Prostate gland (tissue), 2 donors: ENCODE results near the gene ABHD16A. TPM values are rescaled to one million over a fixed set of nuclear protein-coding genes. Genes with fewer than 3 reads are reported as not detected.

Source experiments
- DNase-seq: peaks from one replicate; pipeline ENCODE4 v3.0.0-alpha.2; 2019; ENCODE audit warnings: low spot score
- H3K27ac ChIP-seq, 2 donors: fragments of 200-600 bp; sonication (generic); 2 replicates each; pipeline ENCODE4 v1.5.1; 2017 to 2019
- H3K27me3 ChIP-seq: fragments of 200-600 bp; sonication (generic); replicated peaks from 2 replicates; pipeline ENCODE4 v1.5.1; 2019; ENCODE audit not compliant: insufficient read depth
- H3K36me3 ChIP-seq, 2 donors: fragments of 200-600 bp; sonication (generic); 1 replicate in 1 of 2; 2 replicates in 1 of 2; pipeline versions ENCODE4 v1.5.1 to v1.8.1; 2017 to 2019
- H3K4me1 ChIP-seq: fragments of 200-600 bp; sonication (generic); replicated peaks from 2 replicates; pipeline ENCODE4 v1.5.1; 2019
- H3K4me3 ChIP-seq, 2 donors: fragments of 200-600 bp; sonication (generic); 2 replicates each; pipeline ENCODE4 v1.5.1; 2017 to 2019
- H3K9me3 ChIP-seq: fragments of 200-600 bp; sonication (generic); 2 replicates; pipeline ENCODE4 v1.5.1; 2017
- CTCF ChIP-seq, 4 experiments: fragments of 200-600 bp in 2 of 4; fragments of 450-650 bp in 2 of 4; sonication (generic) in 2 of 4; IDR thresholded peaks; 1 replicate in 3 of 4; 2 replicates in 1 of 4; pipeline ENCODE4 v1.5.1; 2016 to 2019; ENCODE audit warnings: antibody characterized with exemption in 4 of 4, mild to moderate bottlenecking in 2 of 4, moderate library complexity in 2 of 4
- POLR2A ChIP-seq: fragments of 450-650 bp; IDR thresholded peaks from one replicate; pipeline ENCODE4 v1.6.1; 2016; ENCODE audit warnings: antibody characterized with exemption, mild to moderate bottlenecking
- POLR2AphosphoS5 ChIP-seq: sonication (generic); formaldehyde crosslinking; IDR thresholded peaks from one replicate; pipeline ENCODE4 v1.6.1; 2017; ENCODE audit warnings: antibody characterized with exemption
- WGBS: methylation state at CpG from one replicate; pipeline ENCODE4 v1.1.5; 2018; 5-methylcytosine and 5-hydroxymethylcytosine counted together
- intact Hi-C: fragments of 100-400 bp; cut with DNase I; formaldehyde crosslinking; loops from one replicate; pipeline ENCODE4 v1.14.2; 2022
- total RNA-seq, 2 donors: library from RNA; depleted of rRNA; stranded (reverse); fragments of >200 nt; gene quantifications; one replicate each; pipeline ENCODE4 v1.1.0, GENCODE V29; 2016

The ABHD16A gene
- total RNA-seq, 2 donors from 2014 or later = 78.1 to 83.6 TPM

- H3K27ac ChIP-seq = peak overlapping the region; percentile 98 to 99
- peaks cover 10% of the 10 kb centered on the region for H3K4me1 ChIP-seq
- H3K4me3 ChIP-seq = no peak overlapping the region
- H3K36me3 ChIP-seq = peaks cover 4 to 14% of the 10 kb centered on the region in 2 donors
- DNase-seq = no peak
- intact Hi-C loops = no loop called here
- H3K27me3 ChIP-seq = no peaks in the 10 kb centered on the region
- no peak for TF ChIP-seq POLR2AphosphoS5
- no peak for TF ChIP-seq POLR2A
- no peak for TF ChIP-seq CTCF (IDR thresholded peaks at IDR 0.05)
- no peaks in the 10 kb centered on the region for H3K9me3 ChIP-seq
- 88% methylated on average over 11 of the region's 11 CpGs for WGBS
Measured at GRCh38 chr6:31730631-31731086, 27.5 kb upstream of the ABHD16A start.

GRCh38 chr6:31729979-31730630 lies 27.0 kb upstream of the ABHD16A start:
- peak; percentile 68 for TF ChIP-seq POLR2AphosphoS5
- peak in 1 of 4 experiments; percentile 18 for TF ChIP-seq CTCF (IDR thresholded peaks at IDR 0.05)
- peak; percentile 69 for TF ChIP-seq POLR2A
- Histone ChIP-seq H3K27ac (peak overlapping the region; percentile 98 to 99), H3K36me3 (peaks cover 4 to 14% of the 10 kb centered on the region in 2 donors), H3K4me1 (peaks cover 10% of the 10 kb centered on the region), H3K27me3 (no peaks in the 10 kb centered on the region), H3K9me3 (no peaks in the 10 kb centered on the region), H3K4me3 (peak overlapping the region; percentile 83 to 88)
- intact Hi-C loops = loop anchor here (2.0 to 5.0 kb wide), 3 partner anchors 27 to 167 kb away; partner anchors contain the start of genes ABHD16A, EHMT2 and LY6G5C
- WGBS = 1% methylated on average over 46 of the region's 46 CpGs
- peak; percentile 82 for DNase-seq

GRCh38 chr6:31729515-31729978 lies 26.4 kb upstream of the ABHD16A start:
- Histone ChIP-seq H3K27ac (peak overlapping the region; percentile 98 to 99), H3K4me1 (peaks cover 10% of the 10 kb centered on the region), H3K4me3 (peak overlapping the region; percentile 83 to 88), H3K27me3 (no peaks in the 10 kb centered on the region), H3K36me3 (peaks cover 4 to 14% of the 10 kb centered on the region in 2 donors), H3K9me3 (no peaks in the 10 kb centered on the region)
- DNase-seq = peak; percentile 88
- TF ChIP-seq CTCF (IDR thresholded peaks at IDR 0.05) = peak in 3 of 4 experiments; percentile 68 to 82 (median 77)
- peak; percentile 81 for TF ChIP-seq POLR2AphosphoS5
- peak; percentile 70 for TF ChIP-seq POLR2A
- under 1% methylated on average over 29 of the region's 29 CpGs for WGBS
- intact Hi-C loops = loop anchor here (2.0 to 5.0 kb wide), 3 partner anchors 27 to 168 kb away; partner anchors contain the start of genes ABHD16A, EHMT2 and LY6G5C

- TF ChIP-seq POLR2AphosphoS5 (no peak), CTCF (IDR thresholded peaks at IDR 0.05) (peak in 1 of 4 experiments; percentile 48), POLR2A (no peak)
- Histone ChIP-seq H3K9me3 (no peaks in the 10 kb centered on the region), H3K27me3 (no peaks in the 10 kb centered on the region), H3K4me3 (peak within 1 kb of the TSS; percentile 83 to 88), H3K36me3 (peaks cover 4 to 14% of the 10 kb centered on the region in 2 donors), H3K27ac (peak within 1 kb of the TSS; percentile 98 to 99), H3K4me1 (peaks cover 7% of the 10 kb centered on the region)
- intact Hi-C loops = loop anchor here (2.0 to 5.0 kb wide), 3 partner anchors 26 to 168 kb away; partner anchors contain the start of genes ABHD16A, EHMT2 and LY6G5C
- no peak for DNase-seq
- 6% methylated on average over 36 of the region's 36 CpGs for WGBS
Measured at GRCh38 chr6:31728767-31729514, 25.8 kb upstream of the ABHD16A start, which contains the start of gene DDAH2. Gene DDAH2 (minus strand): TSS chr6:31729299. CDS start chr6:31729161, 138 bp downstream.
